ENCODE data around the gene APP.

GRCh38 chr21:25977068-25977611, 193.4 kb downstream of the APP start:
- TF ChIP-seq CTCF (IDR thresholded peaks at IDR 0.05) (no peak), POLR2A (IDR thresholded peaks at IDR 0.05) (no peak)
